Kidney (tissue), 14 donors: ENCODE measurements around the gene PIEZO2. TPM values are rescaled to one million over a fixed set of nuclear protein-coding genes. Genes with fewer than 3 reads are reported as not detected.

ENCODE experiments used
- DNase-seq, 5 donors: peaks; one replicate each; pipeline ENCODE4 v3.0.0-alpha.2; 2013 to 2020
- FAIRE-seq: peaks from 2 replicates; lab custom pipeline; 2012; peaks lifted over from hg19 to GRCh38; lab: Jason Lieb, UNC
- H3K27ac ChIP-seq, 2 donors: one replicate each; pipeline ENCODE4 v1.7.0; 2013; ENCODE audit warnings: low read depth in 2 of 2, low read length in 2 of 2, inconsistent platforms in 1 of 2
- H3K27me3 ChIP-seq: one replicate; pipeline ENCODE4 v1.7.1; 2013; ENCODE audit warnings: low read length, inconsistent platforms; ENCODE audit not compliant: control insufficient read depth, insufficient read depth
- H3K36me3 ChIP-seq, 3 donors: one replicate each; pipeline versions ENCODE4 v1.7.0 to v1.7.1; 2013; ENCODE audit warnings: low read length in 3 of 3, control low read depth in 1 of 3, inconsistent platforms in 1 of 3; ENCODE audit not compliant: insufficient read depth in 3 of 3, control insufficient read depth in 2 of 3
- H3K4me1 ChIP-seq, 3 donors: one replicate each; pipeline versions ENCODE4 v1.7.0 to v1.7.1; 2013; ENCODE audit warnings: low read length in 3 of 3, inconsistent platforms in 1 of 3, low read depth in 1 of 3; ENCODE audit not compliant: control insufficient read depth in 2 of 3, insufficient read depth in 2 of 3
- H3K4me3 ChIP-seq, 3 donors: one replicate each; pipeline versions ENCODE4 v1.7.0 to v1.8.1; 2013; ENCODE audit warnings: low read length in 3 of 3, control low read depth in 1 of 3, inconsistent platforms in 1 of 3
- H3K9ac ChIP-seq, 3 donors: one replicate each; pipeline versions ENCODE4 v1.7.0 to v1.7.1; 2013; ENCODE audit warnings: low read length in 3 of 3, control low read depth in 1 of 3, inconsistent platforms in 1 of 3
- H3K9me3 ChIP-seq, 3 donors: one replicate each; pipeline versions ENCODE4 v1.7.0 to v1.7.1; 2013; ENCODE audit warnings: low read length in 3 of 3, control low read depth in 1 of 3, inconsistent platforms in 1 of 3; ENCODE audit not compliant: control insufficient read depth in 2 of 3, insufficient read depth in 1 of 3
- intact Hi-C: fragments of 100-400 bp; cut with DNase I; formaldehyde crosslinking; loops from one replicate; pipeline ENCODE4 v1.11.1; 2022
- polyA plus RNA-seq: library from polyadenylated mRNA; stranded (reverse); fragments of 350-450 nt; fragmentation: Illumina TruSeq; extraction: RNeasy Lipid Tissue Mini Kit (QIAGEN cat#74804); gene quantifications from one replicate; pipeline ENCODE4 v1.2.3, GENCODE V29; 2014; ENCODE audit warnings: low read depth, low replicate concordance; ENCODE audit not compliant: insufficient read depth
- total RNA-seq: library from RNA; stranded (reverse); fragmentation: NEBNext Ultra II Directional; extraction: Animal tissue kit (Norgen Biotek cat#: 25700); gene quantifications from one replicate; pipeline ENCODE4 v1.2.1, GENCODE V29; 2021
- TF ChIP-seq, protein P1 (sequence below): IDR thresholded peaks from 3 replicates; pipeline ENCODE4 v1.5.1; 2012; ENCODE audit warnings: mild to moderate bottlenecking, moderate library complexity, borderline replicate concordance; ENCODE audit not compliant: insufficient read depth; ENCODE audit errors: extremely low read depth
- donor health status: control.
- donor health status: control.
- donor health status: control.
- donor health status: control.
- donor health status: control.
- donor health status: DM: yes; HTN: yes; CAD: no.
- donor health status: Normal renal cell carcinoma (clear cell type).

PIEZO2 gene
- total and polyA plus RNA-seq, 2 donors from 2014 or later, result 1.1 to 4.1 TPM

DNA sequence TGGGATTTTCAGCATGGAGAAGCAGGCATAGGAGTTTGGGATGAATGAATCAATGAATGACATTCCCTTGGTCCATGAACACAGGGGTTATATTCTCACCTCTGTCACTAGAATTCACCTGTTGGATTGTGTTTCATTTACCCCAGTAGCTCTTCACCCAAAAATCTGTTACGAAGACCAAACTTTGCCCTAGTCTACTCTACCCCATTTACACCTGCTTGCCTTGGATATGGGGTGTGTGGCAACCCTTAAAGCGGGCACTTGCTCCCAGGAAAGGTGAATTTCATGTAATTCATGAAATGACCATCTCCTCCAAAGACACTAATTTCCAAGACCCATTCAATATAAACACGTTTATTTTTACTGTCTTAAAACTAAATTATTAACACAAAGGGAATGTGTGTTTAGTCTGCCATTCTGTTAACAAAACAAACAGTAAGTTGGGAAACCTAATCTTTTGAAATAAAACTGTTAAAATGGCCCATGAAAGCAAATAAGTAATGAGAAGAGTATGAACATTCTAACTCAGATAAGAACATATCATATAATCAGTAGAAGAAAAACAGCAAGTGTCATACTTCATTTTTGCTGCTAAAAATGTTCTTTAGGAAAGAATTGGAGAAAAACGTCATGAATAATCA lies 355.5 kb downstream of the PIEZO2 start:
- intact Hi-C loops, result no loop called here
- Histone ChIP-seq H3K9ac (no peak overlapping the region), H3K4me3 (no peak overlapping the region), H3K27me3 (no peaks in the 10 kb centered on the region), H3K27ac (no peak overlapping the region), H3K9me3 (no peaks in the 10 kb centered on the region), H3K36me3 (no peaks in the 10 kb centered on the region), H3K4me1 (no peaks in the 10 kb centered on the region)
- TF ChIP-seq, protein P1, sequence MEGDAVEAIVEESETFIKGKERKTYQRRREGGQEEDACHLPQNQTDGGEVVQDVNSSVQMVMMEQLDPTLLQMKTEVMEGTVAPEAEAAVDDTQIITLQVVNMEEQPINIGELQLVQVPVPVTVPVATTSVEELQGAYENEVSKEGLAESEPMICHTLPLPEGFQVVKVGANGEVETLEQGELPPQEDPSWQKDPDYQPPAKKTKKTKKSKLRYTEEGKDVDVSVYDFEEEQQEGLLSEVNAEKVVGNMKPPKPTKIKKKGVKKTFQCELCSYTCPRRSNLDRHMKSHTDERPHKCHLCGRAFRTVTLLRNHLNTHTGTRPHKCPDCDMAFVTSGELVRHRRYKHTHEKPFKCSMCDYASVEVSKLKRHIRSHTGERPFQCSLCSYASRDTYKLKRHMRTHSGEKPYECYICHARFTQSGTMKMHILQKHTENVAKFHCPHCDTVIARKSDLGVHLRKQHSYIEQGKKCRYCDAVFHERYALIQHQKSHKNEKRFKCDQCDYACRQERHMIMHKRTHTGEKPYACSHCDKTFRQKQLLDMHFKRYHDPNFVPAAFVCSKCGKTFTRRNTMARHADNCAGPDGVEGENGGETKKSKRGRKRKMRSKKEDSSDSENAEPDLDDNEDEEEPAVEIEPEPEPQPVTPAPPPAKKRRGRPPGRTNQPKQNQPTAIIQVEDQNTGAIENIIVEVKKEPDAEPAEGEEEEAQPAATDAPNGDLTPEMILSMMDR, result no peak
- no peak for DNase-seq
- no peak for FAIRE-seq

DNA sequence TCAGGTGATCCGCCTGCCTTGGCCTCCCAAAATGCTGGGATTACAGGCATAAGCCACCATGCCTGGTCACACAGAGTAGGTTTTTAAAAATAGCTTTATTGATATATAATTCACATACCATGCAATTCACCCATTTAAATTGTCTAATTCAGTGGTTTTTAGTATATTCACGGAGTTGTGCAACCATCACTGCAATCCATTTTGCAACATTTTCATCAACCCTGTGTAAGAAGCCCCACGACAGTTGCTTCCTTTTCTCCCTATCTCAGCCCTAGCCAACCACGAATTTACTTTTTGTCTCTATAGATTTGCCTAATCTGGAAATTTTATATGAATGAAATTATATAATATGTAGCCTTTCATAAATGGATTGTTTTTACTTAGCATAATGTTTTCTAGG lies 357.2 kb downstream of the PIEZO2 start:
- H3K9me3 ChIP-seq, result no peaks in the 10 kb centered on the region
- no peaks in the 10 kb centered on the region for H3K27me3 ChIP-seq
- intact Hi-C loops, result no loop called here
- TF ChIP-seq, protein P1, result no peak
- FAIRE-seq (no peak), DNase-seq (no peak)
- no peaks in the 10 kb centered on the region for H3K4me1 ChIP-seq
- no peak overlapping the region for H3K4me3 ChIP-seq
- H3K27ac ChIP-seq, result no peak overlapping the region
- H3K36me3 ChIP-seq, result no peaks in the 10 kb centered on the region
- H3K9ac ChIP-seq, result no peak overlapping the region

DNA sequence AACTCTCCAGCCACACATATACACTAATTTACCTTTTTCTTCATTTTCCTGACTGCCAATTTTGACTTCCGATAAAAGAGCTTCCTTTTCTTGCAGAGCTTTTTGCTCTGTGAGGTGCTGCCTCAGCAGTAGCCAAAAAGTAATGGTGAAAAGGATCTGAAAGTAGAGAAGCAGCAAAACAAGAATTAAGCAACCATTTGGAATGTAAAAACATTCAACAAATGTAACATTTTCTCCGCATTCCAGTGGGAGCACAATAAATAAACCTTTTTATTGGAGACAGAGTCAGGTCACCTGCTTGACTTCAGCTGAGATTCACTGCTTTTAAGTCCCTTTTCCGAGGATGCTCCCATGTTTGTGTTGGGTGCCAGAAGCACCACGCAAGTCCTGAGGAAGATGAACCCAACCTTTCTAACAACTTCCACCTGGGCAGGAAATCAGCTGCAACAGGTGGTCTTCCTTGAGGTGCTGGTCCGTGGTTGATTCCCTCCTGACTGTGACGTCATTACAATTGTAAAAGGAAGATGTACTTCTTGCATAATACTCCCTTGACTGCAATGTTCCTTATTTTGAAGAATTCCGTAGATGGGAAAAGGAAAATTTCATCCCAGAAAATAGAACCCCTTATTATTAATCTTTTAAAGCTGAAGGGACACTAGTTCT lies 358.1 kb downstream of the PIEZO2 start:
- intact Hi-C loops, result no loop called here
- Histone ChIP-seq H3K9ac (no peak overlapping the region), H3K4me1 (no peaks in the 10 kb centered on the region), H3K27me3 (no peaks in the 10 kb centered on the region), H3K36me3 (no peaks in the 10 kb centered on the region), H3K4me3 (no peak overlapping the region), H3K27ac (no peak overlapping the region), H3K9me3 (no peaks in the 10 kb centered on the region)
- TF ChIP-seq, protein P1, result no peak
- no peak for FAIRE-seq
- no peak for DNase-seq
